Testis (tissue), 3 donors: Measurements from ENCODE around the gene DHCR24. TPM values are rescaled to one million over a fixed set of nuclear protein-coding genes. Genes with fewer than 3 reads are reported as not detected.
A peak's percentile ranks its signal among the peaks of the same experiment; 100 is the strongest.

ENCODE experiments used
- DNase-seq: peaks from one replicate; pipeline ENCODE4 v3.0.0-alpha.2; 2019
- H3K27ac ChIP-seq, 2 donors: fragments of 200-600 bp; sonication (generic); one replicate each; pipeline ENCODE4 v1.5.1; 2019
- H3K27me3 ChIP-seq: fragments of 200-600 bp; sonication (generic); one replicate; pipeline ENCODE4 v1.5.1; 2019
- H3K36me3 ChIP-seq: fragments of 200-600 bp; sonication (generic); one replicate; pipeline ENCODE4 v1.5.1; 2017; ENCODE audit warnings: low read depth; ENCODE audit errors: missing control alignments
- H3K4me1 ChIP-seq: fragments of 200-600 bp; sonication (generic); one replicate; pipeline ENCODE4 v1.5.1; 2019
- H3K4me3 ChIP-seq, 2 donors: fragments of 200-600 bp; sonication (generic); one replicate each; pipeline ENCODE4 v1.5.1; 2017 to 2019
- H3K9me3 ChIP-seq: fragments of 200-600 bp; sonication (generic); one replicate; pipeline ENCODE4 v1.5.1; 2017
- POLR2A ChIP-seq: fragments of 450-650 bp; IDR thresholded peaks from one replicate; pipeline ENCODE4 v1.6.1; 2017; ENCODE audit warnings: antibody characterized with exemption, mild to moderate bottlenecking, moderate library complexity
- WGBS, 2 donors: methylation state at CpG; one replicate each; pipeline ENCODE4 v1.1.5; 2018; 5-methylcytosine and 5-hydroxymethylcytosine counted together
- intact Hi-C: fragments of 100-400 bp; cut with DNase I; formaldehyde crosslinking; loops from one replicate; pipeline ENCODE4 v1.15.1; 2023; ENCODE audit warnings: low total_unique reads
- polyA plus RNA-seq: library from polyadenylated mRNA; stranded (reverse); fragments of 350-450 nt; fragmentation: Illumina TruSeq; extraction: RNeasy Lipid Tissue Mini Kit (QIAGEN cat#74804); gene quantifications from one replicate; pipeline ENCODE4 v1.2.3, GENCODE V29; 2014; ENCODE audit warnings: low read depth, low replicate concordance; ENCODE audit not compliant: insufficient read depth
- total RNA-seq, 2 donors: library from RNA; depleted of rRNA; stranded (reverse); fragments of >200 nt; gene quantifications; one replicate each; pipeline ENCODE4 v1.2.3, GENCODE V29; 2016
- TF ChIP-seq, protein P1 (sequence below), 3 experiments: fragments of 450-650 bp in 2 of 3; fragments of 200-600 bp in 1 of 3; sonication (generic) in 1 of 3; IDR thresholded peaks; one replicate each; pipeline ENCODE4 v1.5.1; 2016 to 2019; ENCODE audit warnings: antibody characterized with exemption in 3 of 3, mild to moderate bottlenecking in 2 of 3, moderate library complexity in 1 of 3

DHCR24 gene
- total and polyA plus RNA-seq, 3 donors from 2014 or later: 48.5 to 127 (median 75.7) TPM

DNA sequence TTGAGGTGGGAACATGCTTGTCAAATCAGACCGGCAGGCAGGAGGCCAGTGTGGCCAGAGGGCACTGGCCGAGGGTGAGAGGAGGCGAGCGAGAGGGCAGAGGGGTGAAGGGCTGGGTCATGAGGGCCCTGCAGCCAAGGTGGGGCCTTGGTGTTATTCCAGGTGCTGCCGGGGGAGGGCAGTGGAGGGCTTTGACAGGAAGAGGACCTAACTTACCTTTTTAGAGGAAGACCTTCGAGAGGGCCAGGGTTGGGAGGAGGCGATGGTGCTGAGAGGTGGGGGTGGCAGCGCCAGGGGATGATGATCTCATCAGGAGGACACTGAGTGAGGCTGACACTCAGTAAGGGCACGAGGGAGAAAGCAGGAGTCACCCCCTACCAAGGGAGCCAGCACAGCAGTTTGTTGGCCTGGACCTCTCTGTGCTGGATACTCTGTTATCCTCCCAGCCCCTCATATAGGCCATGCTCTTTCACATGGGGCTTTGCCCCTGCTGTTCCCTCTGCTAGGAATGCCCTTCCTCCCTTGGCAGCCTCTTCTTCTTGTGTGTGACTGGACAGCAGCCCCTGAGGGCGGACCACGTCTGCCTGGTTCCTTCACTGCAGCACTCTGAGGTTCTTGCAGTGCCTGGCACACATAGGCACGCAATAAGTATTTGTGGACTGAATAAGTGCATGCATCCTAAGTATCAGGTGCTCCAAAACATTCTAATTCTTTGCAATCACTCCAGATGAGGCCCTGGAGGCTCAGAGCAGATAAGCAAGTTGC, 78.4 kb downstream of the DHCR24 start:
- Histone ChIP-seq H3K27me3 (no peaks in the 10 kb centered on the region), H3K4me1 (no peaks in the 10 kb centered on the region), H3K4me3 (no peak overlapping the region), H3K36me3 (no peaks in the 10 kb centered on the region), H3K9me3 (no peaks in the 10 kb centered on the region), H3K27ac (no peak overlapping the region)
- TF ChIP-seq POLR2A: no peak
- TF ChIP-seq, protein P1, sequence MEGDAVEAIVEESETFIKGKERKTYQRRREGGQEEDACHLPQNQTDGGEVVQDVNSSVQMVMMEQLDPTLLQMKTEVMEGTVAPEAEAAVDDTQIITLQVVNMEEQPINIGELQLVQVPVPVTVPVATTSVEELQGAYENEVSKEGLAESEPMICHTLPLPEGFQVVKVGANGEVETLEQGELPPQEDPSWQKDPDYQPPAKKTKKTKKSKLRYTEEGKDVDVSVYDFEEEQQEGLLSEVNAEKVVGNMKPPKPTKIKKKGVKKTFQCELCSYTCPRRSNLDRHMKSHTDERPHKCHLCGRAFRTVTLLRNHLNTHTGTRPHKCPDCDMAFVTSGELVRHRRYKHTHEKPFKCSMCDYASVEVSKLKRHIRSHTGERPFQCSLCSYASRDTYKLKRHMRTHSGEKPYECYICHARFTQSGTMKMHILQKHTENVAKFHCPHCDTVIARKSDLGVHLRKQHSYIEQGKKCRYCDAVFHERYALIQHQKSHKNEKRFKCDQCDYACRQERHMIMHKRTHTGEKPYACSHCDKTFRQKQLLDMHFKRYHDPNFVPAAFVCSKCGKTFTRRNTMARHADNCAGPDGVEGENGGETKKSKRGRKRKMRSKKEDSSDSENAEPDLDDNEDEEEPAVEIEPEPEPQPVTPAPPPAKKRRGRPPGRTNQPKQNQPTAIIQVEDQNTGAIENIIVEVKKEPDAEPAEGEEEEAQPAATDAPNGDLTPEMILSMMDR (IDR thresholded peaks at IDR 0.05): no peak
- intact Hi-C loops: no loop called here
- no peak for DNase-seq
- WGBS, 2 donors: 81 to 85% methylated on average over 8 to 12 of the region's 12 CpGs

DNA sequence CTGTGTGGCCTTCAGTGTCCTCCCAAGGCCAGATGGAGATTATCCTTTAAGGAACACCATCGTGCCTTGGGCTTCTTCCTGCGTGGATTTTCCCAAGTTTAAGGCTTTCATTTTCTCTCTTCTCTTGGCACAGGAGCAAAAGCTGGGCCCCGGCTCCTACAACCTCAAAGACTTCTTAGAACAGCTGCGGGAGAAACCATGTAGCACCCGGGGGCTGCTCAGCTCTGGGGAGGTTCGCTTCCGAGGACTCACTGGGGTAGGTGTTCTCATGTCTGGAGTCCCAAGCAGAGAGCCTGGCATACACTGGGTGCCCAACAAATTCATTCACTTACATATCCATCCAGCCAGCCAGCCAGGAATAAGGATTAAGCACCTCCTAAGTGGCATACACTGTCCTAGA, 79.2 kb downstream of the DHCR24 start:
- H3K4me1 ChIP-seq: no peaks in the 10 kb centered on the region
- no peak overlapping the region for H3K4me3 ChIP-seq
- H3K27ac ChIP-seq: no peak overlapping the region
- H3K27me3 ChIP-seq: no peaks in the 10 kb centered on the region
- no peaks in the 10 kb centered on the region for H3K9me3 ChIP-seq
- intact Hi-C loops: no loop called here
- WGBS, 2 donors: 67 to 69% methylated on average over 7 of the region's 7 CpGs
- DNase-seq: no peak
- no peak for TF ChIP-seq POLR2A
- TF ChIP-seq, protein P1 (IDR thresholded peaks at IDR 0.05): no peak
- no peaks in the 10 kb centered on the region for H3K36me3 ChIP-seq

DNA sequence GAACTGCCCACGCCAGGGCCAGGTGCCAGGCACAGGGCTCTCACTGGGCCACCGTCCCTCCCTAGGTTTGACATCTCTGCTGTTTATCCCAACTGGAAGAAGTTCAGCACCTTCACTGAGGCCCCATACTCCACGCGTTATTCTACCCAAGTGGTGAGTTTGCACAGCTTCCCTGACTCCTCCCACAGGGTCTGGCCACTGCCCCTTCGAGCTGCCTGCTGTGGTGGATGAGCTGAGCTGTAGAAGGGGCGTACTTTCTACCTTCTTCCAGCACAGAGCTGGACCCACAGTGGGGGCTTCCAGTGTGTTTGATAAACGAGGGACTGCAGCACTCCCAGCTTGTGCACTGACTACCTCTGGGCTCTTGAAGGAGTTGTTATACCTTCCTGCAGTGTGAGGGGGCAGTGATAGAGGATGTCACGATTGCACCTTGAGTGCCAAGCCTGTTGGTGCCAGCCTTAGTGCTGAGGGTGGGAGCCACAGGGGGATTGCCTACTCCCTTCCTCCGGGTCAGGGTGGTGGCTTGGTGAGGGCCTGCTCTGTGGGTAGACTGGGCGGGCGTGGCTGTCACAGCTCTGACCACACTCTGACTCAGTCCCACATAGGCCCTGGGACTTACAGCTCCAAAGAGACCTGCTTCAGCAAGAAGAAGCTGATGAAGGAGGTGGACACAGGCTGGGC, 79.9 kb downstream of the DHCR24 start:
- WGBS, 2 donors: 68 to 82% methylated on average over 5 to 11 of the region's 11 CpGs

DNA sequence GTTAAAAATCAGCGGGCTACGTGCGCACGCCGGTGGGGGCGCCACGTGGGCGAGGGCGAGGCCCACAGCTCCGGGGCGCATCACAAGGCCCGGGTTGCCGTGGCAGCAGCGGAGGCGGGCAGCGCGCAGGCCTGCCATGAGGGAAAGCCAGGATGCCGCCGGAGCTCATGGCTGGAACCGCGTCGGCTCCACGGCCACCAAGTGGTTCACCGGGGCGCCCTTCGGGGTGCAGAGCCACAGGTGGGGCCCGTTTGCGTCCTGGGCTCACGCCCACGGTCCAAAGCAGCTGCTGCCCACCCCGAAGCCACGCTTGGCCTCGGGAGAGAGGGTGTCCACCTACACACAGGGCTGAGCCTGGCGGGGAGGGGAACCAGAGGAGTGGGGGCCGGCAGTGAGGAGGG, 81.0 kb downstream of the DHCR24 start:
- intact Hi-C loops: no loop called here
- Histone ChIP-seq H3K36me3 (no peaks in the 10 kb centered on the region), H3K27ac (no peak overlapping the region), H3K4me1 (no peaks in the 10 kb centered on the region), H3K9me3 (no peaks in the 10 kb centered on the region), H3K4me3 (peak overlapping the region in 1 of 2 donors; percentile 27), H3K27me3 (no peaks in the 10 kb centered on the region)
- no peak for TF ChIP-seq POLR2A
- no peak for DNase-seq
- 44 to 59% methylated on average over 28 to 35 of the region's 35 CpGs for WGBS, 2 donors

More for the DNA sequence above, 79.9 kb downstream of the DHCR24 start:
- no peaks in the 10 kb centered on the region for H3K27me3 ChIP-seq
- DNase-seq: no peak
- H3K4me1 ChIP-seq: no peaks in the 10 kb centered on the region
- TF ChIP-seq, protein P1 (IDR thresholded peaks at IDR 0.05): no peak
- no peak for TF ChIP-seq POLR2A
- H3K4me3 ChIP-seq: no peak overlapping the region
- H3K36me3 ChIP-seq: no peaks in the 10 kb centered on the region
- intact Hi-C loops: no loop called here
- H3K27ac ChIP-seq: no peak overlapping the region
- H3K9me3 ChIP-seq: no peaks in the 10 kb centered on the region

DNA sequence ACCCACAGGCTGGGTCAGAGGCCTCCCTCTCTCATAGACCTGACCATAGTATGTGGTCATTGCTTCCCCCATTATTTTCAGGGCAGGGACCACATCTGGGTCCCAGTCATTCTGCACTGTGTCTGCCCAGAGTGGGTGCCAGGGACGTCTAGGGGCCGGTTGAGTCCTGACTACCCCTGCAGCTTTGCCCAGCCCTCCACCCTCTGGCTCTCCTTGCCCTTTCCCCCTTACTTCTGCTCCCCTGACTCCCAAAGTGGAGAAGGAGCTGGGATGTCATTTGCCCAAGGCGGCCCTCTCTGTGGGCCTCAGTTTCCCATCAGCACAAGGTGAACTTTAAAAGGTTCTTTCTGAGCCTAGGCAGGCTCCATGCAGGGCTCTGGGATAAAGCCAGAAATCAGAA, 81.5 kb downstream of the DHCR24 start:
- no peak for TF ChIP-seq POLR2A
- TF ChIP-seq, protein P1 (IDR thresholded peaks at IDR 0.05): no peak
- no peaks in the 10 kb centered on the region for H3K36me3 ChIP-seq
- no peak overlapping the region for H3K27ac ChIP-seq
- no peaks in the 10 kb centered on the region for H3K9me3 ChIP-seq
- no peaks in the 10 kb centered on the region for H3K27me3 ChIP-seq
- peak overlapping the region in 1 of 2 donors; percentile 27 for H3K4me3 ChIP-seq
- no peak for DNase-seq
- intact Hi-C loops: no loop called here
- no peaks in the 10 kb centered on the region for H3K4me1 ChIP-seq
- WGBS, 2 donors: 54 to 81% methylated on average over 3 of the region's 3 CpGs
